Fibroblast of pulmonary artery (primary cell): ENCODE data around the gene TOMM22.

ENCODE experiments used
- DNase-seq: peaks from one replicate; pipeline ENCODE4 v3.0.0-alpha.2; 2010; ENCODE audit warnings: low read depth
- H3K4me3 ChIP-seq: replicated peaks from 2 replicates; pipeline ENCODE4 v1.5.1; 2011; ENCODE audit warnings: low read depth, mild to moderate bottlenecking, control low read depth, low read length, moderate library complexity
- CTCF ChIP-seq: IDR thresholded peaks from 2 replicates; pipeline ENCODE4 v1.5.1; 2011; ENCODE audit warnings: mild to moderate bottlenecking, control low read depth, low read length, inconsistent platforms; ENCODE audit errors: missing control alignments

TOMM22 gene

GRCh38 chr22:38727530-38728451 is 46.0 kb downstream of the TOMM22 start:
- TF ChIP-seq CTCF = no peak
- H3K4me3 ChIP-seq = no peak overlapping the region
- no peak for DNase-seq

GRCh38 chr22:38728871-38729796 is 47.4 kb downstream of the TOMM22 start:
- no peak overlapping the region for H3K4me3 ChIP-seq
- no peak for TF ChIP-seq CTCF
- no peak for DNase-seq

GRCh38 chr22:38729946-38730345 is 48.2 kb downstream of the TOMM22 start:
- no peak overlapping the region for H3K4me3 ChIP-seq
- TF ChIP-seq CTCF = no peak
- no peak for DNase-seq

DNA sequence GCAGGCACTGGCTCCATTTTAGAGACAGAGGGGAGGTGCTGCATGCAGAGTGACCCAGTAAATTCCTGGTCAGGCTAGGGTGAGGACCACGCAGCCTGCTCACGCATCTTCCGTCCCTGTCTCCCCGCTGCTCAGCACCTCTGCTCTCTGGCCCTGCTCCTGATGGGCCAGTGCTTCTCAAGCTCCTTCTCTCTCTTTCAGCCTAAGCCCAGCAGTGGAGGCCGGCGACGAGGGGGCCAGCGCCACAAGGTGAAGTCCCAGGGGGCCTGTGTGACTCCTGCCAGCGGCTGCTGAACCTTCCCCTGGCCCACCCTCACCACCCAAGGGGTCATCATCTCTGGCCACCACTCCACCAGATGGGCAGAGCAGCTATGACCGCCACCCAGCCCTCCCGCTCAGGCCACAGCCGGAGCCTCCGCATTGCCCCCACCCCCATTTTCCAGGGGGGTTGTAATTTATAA is 48.7 kb downstream of the TOMM22 start:
- no peak for DNase-seq
- no peak for TF ChIP-seq CTCF
- no peak overlapping the region for H3K4me3 ChIP-seq

DNA sequence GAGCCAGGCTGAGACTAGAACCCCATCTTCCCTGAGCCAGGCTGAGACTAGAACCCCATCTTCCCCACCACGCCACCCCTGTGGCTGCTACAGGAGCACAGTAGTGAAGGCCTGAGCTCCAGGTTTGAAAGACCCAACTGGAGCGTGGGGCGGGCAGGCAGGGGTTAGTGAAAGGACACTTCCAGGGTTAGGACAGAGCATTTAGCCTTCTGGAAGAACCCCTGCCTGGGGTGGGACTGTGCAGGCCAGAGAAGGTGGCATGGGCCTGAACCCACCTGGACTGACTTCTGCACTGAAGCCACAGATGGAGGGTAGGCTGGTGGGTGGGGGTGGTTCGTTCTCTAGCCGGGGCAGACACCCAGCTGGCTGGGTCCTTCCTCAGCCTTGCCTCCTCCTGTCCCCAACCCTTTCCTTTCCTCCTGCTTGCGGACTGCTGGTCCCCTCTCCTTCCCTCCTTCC is 50.0 kb downstream of the TOMM22 start:
- DNase-seq = no peak
- no peak for TF ChIP-seq CTCF

GRCh38 chr22:38732251-38732815 is 50.6 kb downstream of the TOMM22 start:
- DNase-seq = no peak
- no peak for TF ChIP-seq CTCF
- H3K4me3 ChIP-seq = no peak overlapping the region

More for the DNA sequence above, 50.0 kb downstream of the TOMM22 start:
- H3K4me3 ChIP-seq = no peak overlapping the region
